Left lung (tissue), 10 donors: ENCODE data around the gene FUT8. TPM values are rescaled to one million over a fixed set of nuclear protein-coding genes. Genes with fewer than 3 reads are reported as not detected.

Experiments
- ATAC-seq: fragments of 200-7000 bp; cut with Tn5 transposase; one replicate; pipeline ENCODE4 v1.9.1; 2020; ENCODE audit warnings: moderate library complexity
- DNase-seq, 4 donors: peaks; one replicate each; pipeline ENCODE4 v3.0.0-alpha.2; 2013 to 2020
- H3K27ac ChIP-seq, 2 donors: fragments of 200-600 bp; sonication (generic) in 1 of 2; one replicate each; pipeline versions ENCODE4 v1.5.0 to v1.8.0; 2020 to 2021
- H3K27me3 ChIP-seq, 2 donors: fragments of 200-600 bp; sonication (generic) in 1 of 2; one replicate each; pipeline versions ENCODE4 v1.5.0 to v1.8.0; 2020 to 2021
- H3K36me3 ChIP-seq, 2 donors: fragments of 200-600 bp; sonication (generic) in 1 of 2; one replicate each; pipeline versions ENCODE4 v1.5.0 to v1.8.0; 2020 to 2021
- H3K4me1 ChIP-seq, 2 donors: fragments of 200-600 bp; one replicate each; pipeline ENCODE4 v1.8.0; 2021
- H3K4me3 ChIP-seq, 2 donors: fragments of 200-600 bp; sonication (generic) in 1 of 2; one replicate each; pipeline versions ENCODE4 v1.5.0 to v1.8.0; 2020 to 2021; ENCODE audit warnings: mild to moderate bottlenecking in 1 of 2
- H3K9me3 ChIP-seq, 2 donors: fragments of 200-600 bp; sonication (generic) in 1 of 2; one replicate each; pipeline versions ENCODE4 v1.5.0 to v1.8.0; 2020 to 2021
- intact Hi-C, 2 donors: fragments of 100-400 bp; cut with DNase I; formaldehyde crosslinking; loops; one replicate each; pipeline versions ENCODE4 v1.11.2 to v1.14.2; 2022
- polyA plus RNA-seq, 6 donors: library from polyadenylated mRNA; unstranded; fragments of 120-200 nt; gene quantifications; one replicate each; pipeline ENCODE4 v1.2.1, GENCODE V29; 2013; ENCODE audit not compliant: insufficient read length in 6 of 6
- total RNA-seq, 2 donors: library from RNA; stranded (reverse); fragmentation: NEBNext Ultra II Directional; extraction: Animal tissue kit (Norgen Biotek cat#: 25700); gene quantifications; one replicate each; pipeline ENCODE4 v1.2.1, GENCODE V29; 2021
- TF ChIP-seq, protein P1 (sequence below), 2 donors: fragments of 200-600 bp; sonication (generic) in 1 of 2; IDR thresholded peaks; one replicate each; pipeline versions ENCODE4 v1.5.0 to v1.8.0; 2021; ENCODE audit warnings: antibody characterized with exemption in 2 of 2
- donor health status: DM: no; HTN: yes; CAD: no.
- donor health status: DM: no; HTN: no; CAD: no.

FUT8 gene
- total and polyA plus RNA-seq, 8 donors: 28.7 to 41.1 (median 33.9) TPM

DNA sequence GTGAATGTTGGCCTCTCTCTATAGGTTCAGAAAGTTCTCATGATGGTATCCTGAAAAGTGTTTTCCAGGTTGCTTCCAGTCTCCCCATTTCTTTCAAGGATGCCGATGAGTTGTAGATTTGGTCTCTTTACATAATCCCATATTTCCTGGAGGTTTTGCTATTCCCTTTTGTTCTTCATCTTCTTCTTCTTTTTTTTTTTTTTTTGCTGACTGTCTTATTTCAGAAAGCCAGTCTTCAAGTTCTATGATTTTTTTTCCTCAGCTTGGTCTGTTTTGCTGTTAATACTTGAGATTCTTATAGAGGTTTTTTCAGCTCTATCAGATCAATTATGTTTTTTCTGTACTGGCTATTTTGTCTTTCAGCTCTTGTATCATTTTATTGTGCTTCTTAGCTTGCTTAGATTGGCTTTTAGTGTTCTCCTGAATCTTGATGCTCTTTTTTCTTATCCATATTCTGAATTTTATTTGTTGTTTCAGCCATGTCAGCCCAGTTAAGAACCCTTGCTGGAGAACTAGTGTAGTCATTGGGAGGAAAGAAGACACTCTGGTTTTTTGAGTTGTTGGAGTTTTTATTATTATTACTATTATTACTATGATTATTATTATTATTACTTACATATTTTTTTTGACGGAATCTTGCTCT lies 124.4 kb downstream of the FUT8 start:
- intact Hi-C loops: no loop called here
- DNase-seq (no peak), ATAC-seq (no peak)
- no peaks in the 10 kb centered on the region for H3K27me3 ChIP-seq
- TF ChIP-seq, protein P1, sequence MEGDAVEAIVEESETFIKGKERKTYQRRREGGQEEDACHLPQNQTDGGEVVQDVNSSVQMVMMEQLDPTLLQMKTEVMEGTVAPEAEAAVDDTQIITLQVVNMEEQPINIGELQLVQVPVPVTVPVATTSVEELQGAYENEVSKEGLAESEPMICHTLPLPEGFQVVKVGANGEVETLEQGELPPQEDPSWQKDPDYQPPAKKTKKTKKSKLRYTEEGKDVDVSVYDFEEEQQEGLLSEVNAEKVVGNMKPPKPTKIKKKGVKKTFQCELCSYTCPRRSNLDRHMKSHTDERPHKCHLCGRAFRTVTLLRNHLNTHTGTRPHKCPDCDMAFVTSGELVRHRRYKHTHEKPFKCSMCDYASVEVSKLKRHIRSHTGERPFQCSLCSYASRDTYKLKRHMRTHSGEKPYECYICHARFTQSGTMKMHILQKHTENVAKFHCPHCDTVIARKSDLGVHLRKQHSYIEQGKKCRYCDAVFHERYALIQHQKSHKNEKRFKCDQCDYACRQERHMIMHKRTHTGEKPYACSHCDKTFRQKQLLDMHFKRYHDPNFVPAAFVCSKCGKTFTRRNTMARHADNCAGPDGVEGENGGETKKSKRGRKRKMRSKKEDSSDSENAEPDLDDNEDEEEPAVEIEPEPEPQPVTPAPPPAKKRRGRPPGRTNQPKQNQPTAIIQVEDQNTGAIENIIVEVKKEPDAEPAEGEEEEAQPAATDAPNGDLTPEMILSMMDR (IDR thresholded peaks at IDR 0.05): no peak
- H3K4me3 ChIP-seq: no peak overlapping the region
- no peaks in the 10 kb centered on the region for H3K4me1 ChIP-seq
- no peaks in the 10 kb centered on the region for H3K36me3 ChIP-seq
- H3K9me3 ChIP-seq: peaks cover 0 to 17% of the 10 kb centered on the region in 2 donors
- H3K27ac ChIP-seq: no peak overlapping the region

DNA sequence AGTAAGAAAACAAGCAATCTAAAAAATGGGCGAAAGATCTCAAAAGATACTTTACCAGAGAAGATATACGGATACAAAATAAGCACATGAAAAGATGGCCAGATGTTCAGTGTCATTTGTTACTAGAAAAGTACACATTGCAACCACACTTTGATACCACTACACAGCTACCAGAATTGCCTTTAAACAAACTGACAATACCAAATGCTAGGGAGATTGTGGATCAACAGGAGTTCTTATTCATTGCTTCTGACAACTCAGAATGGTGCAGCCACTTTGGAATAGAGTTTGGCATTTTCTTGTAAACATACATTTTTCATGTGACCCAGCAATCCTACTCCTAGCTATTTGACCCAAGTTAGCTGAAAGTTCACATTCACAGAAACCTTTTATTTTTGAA lies 136.3 kb downstream of the FUT8 start:
- no peaks in the 10 kb centered on the region for H3K36me3 ChIP-seq
- peak in 1 of 4 donors; percentile 2 for DNase-seq
- TF ChIP-seq, protein P1 (IDR thresholded peaks at IDR 0.05): no peak
- ATAC-seq: no peak
- no peak overlapping the region for H3K27ac ChIP-seq
- intact Hi-C loops: no loop called here
- H3K27me3 ChIP-seq: no peaks in the 10 kb centered on the region
- H3K4me3 ChIP-seq: no peak overlapping the region
- no peaks in the 10 kb centered on the region for H3K4me1 ChIP-seq
- no peaks in the 10 kb centered on the region for H3K9me3 ChIP-seq

DNA sequence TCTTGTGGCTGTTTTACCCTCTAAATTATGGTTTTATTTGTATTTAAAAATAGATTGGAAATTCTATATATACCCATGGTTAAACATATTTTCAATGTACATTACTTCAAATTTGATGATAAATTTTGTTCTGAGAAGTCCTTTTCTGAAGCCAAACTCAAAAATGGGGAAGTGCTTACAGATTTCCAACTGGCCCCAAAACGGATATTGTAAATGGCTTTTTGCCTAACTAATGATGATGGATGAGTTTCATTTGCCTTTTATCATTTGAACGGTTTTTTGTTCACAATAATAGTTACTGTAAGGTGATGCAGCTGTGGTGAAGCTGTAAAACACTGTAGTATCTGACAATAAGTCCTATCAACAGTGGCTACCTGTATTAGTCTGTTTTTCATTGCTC lies 136.9 kb downstream of the FUT8 start:
- H3K27ac ChIP-seq: no peak overlapping the region
- ATAC-seq (no peak), DNase-seq (no peak)
- no peak overlapping the region for H3K4me3 ChIP-seq
- no peaks in the 10 kb centered on the region for H3K4me1 ChIP-seq
- intact Hi-C loops: no loop called here
- H3K36me3 ChIP-seq: no peaks in the 10 kb centered on the region
- H3K27me3 ChIP-seq: no peaks in the 10 kb centered on the region
- TF ChIP-seq, protein P1 (IDR thresholded peaks at IDR 0.05): no peak
- H3K9me3 ChIP-seq: no peaks in the 10 kb centered on the region

DNA sequence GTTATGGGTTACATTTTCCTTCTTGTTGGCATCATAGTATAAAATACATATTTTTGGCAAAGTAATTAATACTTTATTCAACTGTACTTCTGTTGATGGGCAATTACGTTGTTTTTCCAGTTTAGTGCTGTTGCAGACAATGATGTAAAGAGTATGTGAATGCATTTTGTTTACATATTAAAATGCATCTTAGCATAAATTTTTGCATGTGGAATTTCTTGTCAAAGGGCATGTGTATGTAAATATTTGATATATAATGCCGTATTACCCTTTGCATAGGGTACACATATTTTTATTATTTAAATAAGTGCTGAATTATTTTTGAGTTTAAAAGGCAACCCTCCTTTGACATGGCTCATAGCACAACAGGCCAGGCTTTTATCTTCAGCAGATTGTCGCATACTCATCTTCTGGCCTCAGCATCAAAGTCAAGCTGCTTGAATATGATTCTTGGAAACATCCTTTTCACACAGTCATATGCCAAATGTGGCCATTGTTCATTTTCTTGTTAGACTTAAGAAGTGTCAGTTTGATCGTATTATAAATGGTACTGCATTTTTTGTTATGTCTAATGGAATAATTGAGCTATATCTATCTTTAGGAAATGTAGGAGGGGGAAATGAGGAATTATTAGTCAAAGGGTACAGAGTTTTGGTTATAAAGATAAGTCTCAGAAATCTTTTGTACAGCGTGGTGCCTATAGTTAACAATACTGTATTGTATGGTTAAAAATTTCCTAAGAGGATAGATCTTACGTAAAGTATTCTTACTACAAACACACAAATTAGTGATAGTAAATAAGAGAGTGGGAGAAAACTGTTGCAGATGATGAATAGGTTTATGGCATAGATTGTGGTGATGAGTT lies 138.5 kb downstream of the FUT8 start:
- DNase-seq: no peak
- H3K4me3 ChIP-seq: no peak overlapping the region
- no peak for ATAC-seq
- intact Hi-C loops: no loop called here
- TF ChIP-seq, protein P1 (IDR thresholded peaks at IDR 0.05): no peak
- no peak overlapping the region for H3K27ac ChIP-seq
- no peaks in the 10 kb centered on the region for H3K9me3 ChIP-seq
- H3K4me1 ChIP-seq: no peaks in the 10 kb centered on the region
- no peaks in the 10 kb centered on the region for H3K36me3 ChIP-seq
- no peaks in the 10 kb centered on the region for H3K27me3 ChIP-seq

DNA sequence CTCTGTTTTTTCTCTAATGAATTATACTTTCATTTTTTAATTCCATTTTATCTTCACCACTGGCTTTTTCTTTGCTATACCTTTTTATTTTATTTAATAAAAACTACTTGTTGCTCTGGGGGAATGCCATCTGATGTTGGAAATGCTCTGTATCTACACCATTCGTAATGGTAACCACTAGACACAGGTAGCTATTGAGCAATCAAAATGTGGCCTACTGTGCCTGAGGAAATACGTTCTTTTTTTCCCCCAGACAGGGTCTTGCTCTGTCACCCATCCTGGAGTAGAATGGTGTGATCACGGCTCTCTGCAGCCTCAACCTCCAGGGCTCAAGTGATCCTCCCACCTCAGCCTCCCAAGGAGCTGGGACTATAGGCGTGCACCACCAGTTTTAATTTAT lies 140.2 kb downstream of the FUT8 start:
- no peaks in the 10 kb centered on the region for H3K9me3 ChIP-seq
- ATAC-seq (no peak), DNase-seq (no peak)
- no peaks in the 10 kb centered on the region for H3K4me1 ChIP-seq
- intact Hi-C loops: no loop called here
- TF ChIP-seq, protein P1 (IDR thresholded peaks at IDR 0.05): no peak
- H3K4me3 ChIP-seq: no peak overlapping the region
- H3K36me3 ChIP-seq: no peaks in the 10 kb centered on the region
- H3K27me3 ChIP-seq: no peaks in the 10 kb centered on the region
- no peak overlapping the region for H3K27ac ChIP-seq
